DOHH2 (cell line): ENCODE results near the gene NKD1.

Experiments used
- H3F3A ChIP-seq: fragments of 200-600 bp; sonication (generic), shearing (Covaris generic); 2 replicates; pipeline ENCODE4 v1.6.0; 2016; ENCODE audit warnings: antibody characterized with exemption, mild to moderate bottlenecking; ENCODE audit not compliant: control insufficient read depth, insufficient read depth
- H3K27ac ChIP-seq: fragments of 200-600 bp; sonication (generic); 2 replicates; pipeline ENCODE4 v1.5.1; 2014; ENCODE audit warnings: low read depth, mild to moderate bottlenecking, low read length, moderate library complexity
- H3K27me3 ChIP-seq: fragments of 200-600 bp; sonication (generic); 2 replicates; pipeline ENCODE4 v1.6.1; 2014; ENCODE audit warnings: mild to moderate bottlenecking, low read length, mixed read lengths; ENCODE audit not compliant: control insufficient read depth
- H3K36me3 ChIP-seq: fragments of 200-600 bp; sonication (generic); 2 replicates; pipeline ENCODE4 v1.6.1; 2014; ENCODE audit warnings: mild to moderate bottlenecking, low read length, moderate library complexity, mixed read lengths; ENCODE audit not compliant: control insufficient read depth
- H3K4me1 ChIP-seq: fragments of 200-600 bp; sonication (generic); 2 replicates; pipeline ENCODE4 v1.6.1; 2014; ENCODE audit warnings: mild to moderate bottlenecking, low read length, mixed read lengths; ENCODE audit not compliant: control insufficient read depth
- H3K4me2 ChIP-seq: fragments of 200-600 bp; sonication (generic); 2 replicates; pipeline ENCODE4 v1.6.0; 2014; ENCODE audit warnings: mild to moderate bottlenecking, low read length, moderate library complexity
- H3K4me3 ChIP-seq: fragments of 200-600 bp; sonication (generic); 2 replicates; pipeline ENCODE4 v1.5.1; 2014; ENCODE audit warnings: mild to moderate bottlenecking, low read length, mixed read lengths
- H3K79me2 ChIP-seq: fragments of 200-600 bp; sonication (generic); 2 replicates; pipeline ENCODE4 v1.6.1; 2014; ENCODE audit warnings: mild to moderate bottlenecking, low read length, mixed read lengths; ENCODE audit not compliant: control insufficient read depth
- H3K9me2 ChIP-seq: fragments of 200-600 bp; sonication (generic); replicated peaks from 2 replicates; pipeline ENCODE4 v1.6.1; 2014; ENCODE audit warnings: mild to moderate bottlenecking, low read length, mixed read lengths; ENCODE audit not compliant: control insufficient read depth
- H3K9me3 ChIP-seq: fragments of 200-600 bp; sonication (generic); 2 replicates; pipeline ENCODE4 v1.6.1; 2014; ENCODE audit warnings: antibody characterized with exemption, low read length, mixed read lengths; ENCODE audit not compliant: control insufficient read depth, insufficient read depth
- H4K20me1 ChIP-seq: fragments of 200-600 bp; sonication (generic); 2 replicates; pipeline ENCODE4 v1.6.0; 2014; ENCODE audit warnings: low read depth, mild to moderate bottlenecking, antibody characterized with exemption, low read length, moderate library complexity; ENCODE audit not compliant: control insufficient read depth, insufficient read depth
- EZH2phosphoT487 ChIP-seq: fragments of 200-600 bp; sonication (generic); IDR thresholded peaks from 2 replicates; pipeline ENCODE4 v1.6.1; 2017; ENCODE audit warnings: borderline replicate concordance, mild to moderate bottlenecking, antibody characterized with exemption, low read length, moderate library complexity, mixed read lengths
- TF ChIP-seq, protein P1 (sequence below): fragments of 200-600 bp; sonication (generic); IDR thresholded peaks from one replicate; pipeline ENCODE4 v1.5.1; 2014; ENCODE audit warnings: antibody characterized with exemption, mild to moderate bottlenecking, low read depth, low read length; ENCODE audit not compliant: poor library complexity, severe bottlenecking

The NKD1 gene

DNA sequence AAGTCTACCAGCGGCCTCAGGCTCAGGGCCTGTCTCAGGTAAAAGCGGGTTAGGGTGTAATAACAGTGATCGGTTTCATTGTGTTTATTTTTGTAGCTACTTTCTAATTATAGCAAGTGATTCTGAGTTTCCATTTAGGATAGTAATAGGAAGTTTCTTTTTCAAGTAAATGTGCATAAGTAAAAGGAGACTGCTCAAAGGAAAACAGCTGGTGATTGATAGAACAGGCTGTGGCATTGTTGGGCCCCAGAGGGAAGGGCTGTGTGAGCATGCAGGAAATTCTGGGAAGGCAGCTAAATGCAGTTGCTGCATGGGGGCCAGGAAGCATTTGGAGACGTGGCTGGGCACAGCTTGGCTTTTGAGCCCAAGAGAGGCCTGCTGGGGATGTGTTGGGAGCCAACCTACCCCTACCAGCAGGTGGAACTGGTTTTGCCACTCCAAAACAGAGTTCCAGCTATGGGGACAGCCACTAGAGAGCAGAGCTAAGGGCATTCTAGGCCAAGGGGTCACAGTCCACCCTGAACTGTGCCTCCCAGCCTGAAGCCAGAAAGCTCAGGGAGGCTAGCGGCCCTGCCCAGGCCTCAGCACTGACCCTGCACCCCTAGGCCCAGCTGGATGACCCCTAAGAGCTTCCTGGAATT is 120.3 kb downstream of the NKD1 start:
- Histone ChIP-seq H3K4me3 (no peak overlapping the region), H3K27me3 (no peaks in the 10 kb centered on the region), H3K79me2 (no peaks in the 10 kb centered on the region), H3K4me2 (no peak overlapping the region), H3K9me3 (peaks cover 19% of the 10 kb centered on the region), H3K9me2 (no peaks in the 10 kb centered on the region), H4K20me1 (no peaks in the 10 kb centered on the region), H3K36me3 (no peaks in the 10 kb centered on the region), H3F3A (no peaks in the 10 kb centered on the region), H3K4me1 (no peaks in the 10 kb centered on the region), H3K27ac (no peak overlapping the region)
- TF ChIP-seq, protein P1, sequence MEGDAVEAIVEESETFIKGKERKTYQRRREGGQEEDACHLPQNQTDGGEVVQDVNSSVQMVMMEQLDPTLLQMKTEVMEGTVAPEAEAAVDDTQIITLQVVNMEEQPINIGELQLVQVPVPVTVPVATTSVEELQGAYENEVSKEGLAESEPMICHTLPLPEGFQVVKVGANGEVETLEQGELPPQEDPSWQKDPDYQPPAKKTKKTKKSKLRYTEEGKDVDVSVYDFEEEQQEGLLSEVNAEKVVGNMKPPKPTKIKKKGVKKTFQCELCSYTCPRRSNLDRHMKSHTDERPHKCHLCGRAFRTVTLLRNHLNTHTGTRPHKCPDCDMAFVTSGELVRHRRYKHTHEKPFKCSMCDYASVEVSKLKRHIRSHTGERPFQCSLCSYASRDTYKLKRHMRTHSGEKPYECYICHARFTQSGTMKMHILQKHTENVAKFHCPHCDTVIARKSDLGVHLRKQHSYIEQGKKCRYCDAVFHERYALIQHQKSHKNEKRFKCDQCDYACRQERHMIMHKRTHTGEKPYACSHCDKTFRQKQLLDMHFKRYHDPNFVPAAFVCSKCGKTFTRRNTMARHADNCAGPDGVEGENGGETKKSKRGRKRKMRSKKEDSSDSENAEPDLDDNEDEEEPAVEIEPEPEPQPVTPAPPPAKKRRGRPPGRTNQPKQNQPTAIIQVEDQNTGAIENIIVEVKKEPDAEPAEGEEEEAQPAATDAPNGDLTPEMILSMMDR, result no peak
- TF ChIP-seq EZH2phosphoT487, result no peak

DNA sequence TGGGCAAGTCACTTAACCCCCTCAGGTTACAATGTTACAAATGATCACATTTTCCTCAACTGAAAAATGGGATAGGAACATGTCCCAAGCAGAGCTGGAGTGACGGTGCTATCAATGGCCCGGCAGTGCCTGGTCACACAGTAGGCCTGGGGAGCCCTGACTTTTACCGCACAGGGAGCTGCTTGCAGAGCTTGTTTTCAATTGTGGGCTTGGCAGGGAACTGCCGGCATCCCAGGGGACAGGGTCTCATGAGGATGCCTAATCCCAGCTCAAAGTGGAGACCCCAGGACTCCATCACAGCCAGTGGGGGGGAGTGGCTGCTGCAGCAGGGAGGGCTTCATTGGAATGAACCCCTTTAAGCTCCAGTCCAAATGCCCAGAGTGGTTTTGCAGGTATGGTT is 121.5 kb downstream of the NKD1 start:
- H3F3A ChIP-seq, result no peaks in the 10 kb centered on the region
- H3K27me3 ChIP-seq, result no peaks in the 10 kb centered on the region
- TF ChIP-seq, protein P1, result no peak
- no peak for TF ChIP-seq EZH2phosphoT487
- H4K20me1 ChIP-seq, result no peaks in the 10 kb centered on the region
- H3K4me2 ChIP-seq, result no peak overlapping the region
- no peaks in the 10 kb centered on the region for H3K36me3 ChIP-seq
- no peaks in the 10 kb centered on the region for H3K9me2 ChIP-seq
- no peaks in the 10 kb centered on the region for H3K79me2 ChIP-seq
- no peak overlapping the region for H3K4me3 ChIP-seq
- peaks cover 22% of the 10 kb centered on the region for H3K9me3 ChIP-seq
- H3K4me1 ChIP-seq, result no peaks in the 10 kb centered on the region
- H3K27ac ChIP-seq, result no peak overlapping the region

DNA sequence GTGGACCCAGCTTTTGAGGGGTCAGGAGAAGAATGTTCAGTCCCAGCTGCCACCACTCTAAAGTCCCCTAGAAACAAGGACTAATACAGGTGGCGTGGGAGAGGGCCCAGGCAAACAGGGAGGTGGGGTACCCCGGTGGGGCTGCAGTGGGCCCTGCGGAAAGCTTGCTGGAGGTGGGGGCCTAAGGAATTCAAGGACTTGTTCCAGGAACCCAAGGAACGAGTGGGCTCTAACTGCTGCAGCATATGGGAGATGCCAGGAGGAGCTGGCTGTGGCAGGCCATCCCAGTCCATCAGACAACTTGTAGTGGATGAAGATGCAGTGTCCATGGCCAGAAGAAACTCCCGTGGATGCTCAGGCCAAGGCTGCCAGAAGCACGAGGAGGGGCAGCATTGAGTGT is 122.3 kb downstream of the NKD1 start:
- Histone ChIP-seq H3K4me3 (no peak overlapping the region), H3K27me3 (no peaks in the 10 kb centered on the region), H3K9me2 (no peaks in the 10 kb centered on the region), H3K36me3 (no peaks in the 10 kb centered on the region), H4K20me1 (no peaks in the 10 kb centered on the region), H3K27ac (no peak overlapping the region), H3K79me2 (no peaks in the 10 kb centered on the region), H3K4me2 (no peak overlapping the region), H3K9me3 (peaks cover 22% of the 10 kb centered on the region), H3K4me1 (no peaks in the 10 kb centered on the region), H3F3A (no peaks in the 10 kb centered on the region)
- no peak for TF ChIP-seq EZH2phosphoT487
- TF ChIP-seq, protein P1, result no peak
